CD14-positive monocyte (primary cell): ENCODE results near the gene C22orf15. TPM values are rescaled to one million over a fixed set of nuclear protein-coding genes. Genes with fewer than 3 reads are reported as not detected.

Experiments
- DNase-seq, 3 donors: peaks; one replicate each; pipeline ENCODE4 v3.0.0-alpha.2; 2011 to 2022
- H2AFZ ChIP-seq: 2 replicates; pipeline ENCODE4 v1.6.0; 2012; ENCODE audit warnings: mild to moderate bottlenecking, low read depth, low read length, inconsistent platforms; ENCODE audit not compliant: insufficient read depth, poor library complexity, severe bottlenecking
- H3K27ac ChIP-seq, 2 donors: 1 replicate in 1 of 2; 2 replicates in 1 of 2; pipeline ENCODE4 v1.5.1; 2012 to 2013; ENCODE audit warnings: low read length in 2 of 2, control low read depth in 1 of 2, inconsistent platforms in 1 of 2, low read depth in 1 of 2, mild to moderate bottlenecking in 1 of 2
- H3K27me3 ChIP-seq, 2 donors: one replicate each; pipeline versions ENCODE4 v1.6.0 to v1.6.1; 2011 to 2013; ENCODE audit warnings: low read length in 2 of 2; ENCODE audit not compliant: control insufficient read depth in 2 of 2, insufficient read depth in 2 of 2
- H3K36me3 ChIP-seq, 2 donors: replicated peaks in 1 of 2; 1 replicate in 1 of 2; 2 replicates in 1 of 2; pipeline versions ENCODE4 v1.5.1 to v1.6.1; 2012 to 2013; ENCODE audit warnings: low read length in 2 of 2, control low read depth in 1 of 2, inconsistent platforms in 1 of 2, mild to moderate bottlenecking in 1 of 2; ENCODE audit not compliant: insufficient read depth in 2 of 2, control insufficient read depth in 1 of 2
- H3K4me1 ChIP-seq, 2 donors: 1 replicate in 1 of 2; 2 replicates in 1 of 2; pipeline versions ENCODE4 v1.5.1 to v1.6.1; 2012 to 2013; ENCODE audit warnings: low read length in 2 of 2, control low read depth in 1 of 2, inconsistent platforms in 1 of 2, mild to moderate bottlenecking in 1 of 2, moderate library complexity in 1 of 2; ENCODE audit not compliant: insufficient read depth in 2 of 2, control insufficient read depth in 1 of 2
- H3K4me2 ChIP-seq: replicated peaks from 2 replicates; pipeline ENCODE3; 2012; ENCODE audit warnings: low read length, moderate library complexity, mild to moderate bottlenecking; ENCODE audit not compliant: poor library complexity, severe bottlenecking; ENCODE audit errors: extremely low read depth
- H3K4me3 ChIP-seq, 3 experiments: fragments of 200-600 bp in 1 of 3; sonication (generic) in 1 of 3; replicated peaks in 1 of 3; 1 replicate in 2 of 3; 2 replicates in 1 of 3; pipeline ENCODE4 v1.5.1; 2011 to 2013; ENCODE audit warnings: low read length in 3 of 3, mild to moderate bottlenecking in 3 of 3, control low read depth in 2 of 3, low read depth in 2 of 3, inconsistent platforms in 1 of 3, moderate library complexity in 1 of 3
- H3K79me2 ChIP-seq: 2 replicates; pipeline ENCODE4 v1.6.0; 2012; ENCODE audit warnings: mild to moderate bottlenecking, control low read depth, inconsistent platforms, low read length, moderate library complexity; ENCODE audit not compliant: insufficient read depth
- H3K9ac ChIP-seq: 2 replicates; pipeline ENCODE4 v1.6.0; 2017; ENCODE audit warnings: low read length, mild to moderate bottlenecking; ENCODE audit not compliant: insufficient read depth, poor library complexity, severe bottlenecking
- H3K9me3 ChIP-seq, 2 donors: replicated peaks in 1 of 2; 1 replicate in 1 of 2; 2 replicates in 1 of 2; pipeline versions ENCODE4 v1.5.1 to v1.6.1; 2012 to 2013; ENCODE audit warnings: low read length in 2 of 2, control low read depth in 1 of 2; ENCODE audit not compliant: control insufficient read depth in 1 of 2, insufficient read depth in 1 of 2
- H4K20me1 ChIP-seq: 2 replicates; pipeline ENCODE4 v1.6.0; 2012; ENCODE audit warnings: mild to moderate bottlenecking, low read length, control low read depth, moderate library complexity; ENCODE audit not compliant: insufficient read depth
- H3K27ac Mint-ChIP-seq, 7 donors: one replicate each; pipeline ENCODE4 v1.8.0; 2020; ENCODE audit warnings: mild to moderate bottlenecking in 7 of 7, mixed read lengths in 7 of 7, moderate library complexity in 6 of 7, inconsistent platforms in 2 of 7
- H3K27me3 Mint-ChIP-seq, 3 donors: one replicate each; pipeline ENCODE4 v1.8.0; 2021 to 2022; ENCODE audit warnings: low read depth in 3 of 3, mild to moderate bottlenecking in 3 of 3, mixed read lengths in 3 of 3, moderate library complexity in 3 of 3, inconsistent platforms in 1 of 3
- H3K36me3 Mint-ChIP-seq, 2 donors: one replicate each; pipeline ENCODE4 v1.8.0; 2020; ENCODE audit warnings: mixed read lengths in 2 of 2, inconsistent platforms in 1 of 2, mild to moderate bottlenecking in 1 of 2
- H3K4me1 Mint-ChIP-seq: one replicate; pipeline ENCODE4 v1.8.0; 2020; ENCODE audit warnings: mild to moderate bottlenecking, mixed read lengths
- H3K4me3 Mint-ChIP-seq, 2 donors: one replicate each; pipeline ENCODE4 v1.8.0; 2020; ENCODE audit warnings: mild to moderate bottlenecking in 2 of 2, mixed read lengths in 2 of 2, moderate library complexity in 1 of 2
- H3K9me3 Mint-ChIP-seq, 7 donors: one replicate each; pipeline ENCODE4 v1.8.0; 2020 to 2022; ENCODE audit warnings: mixed read lengths in 7 of 7, mild to moderate bottlenecking in 6 of 7, moderate library complexity in 6 of 7, inconsistent platforms in 2 of 7
- WGBS: methylation state at CpG from one replicate; pipeline ENCODE4 v1.1.5; 2013; ENCODE audit warnings: missing lambda C conversion rate; ENCODE audit not compliant: insufficient coverage; 5-methylcytosine and 5-hydroxymethylcytosine counted together
- intact Hi-C, 2 donors: fragments of 100-400 bp; cut with micrococcal nuclease; formaldehyde crosslinking; loops; one replicate each; pipeline versions ENCODE4 v1.15.0 to v1.15.1; 2023
- polyA plus RNA-seq, 3 donors: library from polyadenylated mRNA; depleted of rRNA in 1 of 3; unstranded in 2 of 3; stranded (reverse) in 1 of 3; fragments of 300-500 nt in 2 of 3; fragments of >200 nt in 1 of 3; fragmentation: Illumina TruSeq in 2 of 3; gene quantifications; 1 replicate in 2 of 3; 2 replicates in 1 of 3; pipeline ENCODE4 v1.2.3, GENCODE V29; 2012 to 2021
- TF ChIP-seq, protein P1 (sequence below): fragments of 200-600 bp; IDR thresholded peaks from one replicate; pipeline ENCODE4 v1.8.0; 2022; ENCODE audit warnings: antibody characterized with exemption, mild to moderate bottlenecking

Gene C22orf15
- polyA plus RNA-seq, 3 donors = 0.29 TPM; not detected in 2

DNA sequence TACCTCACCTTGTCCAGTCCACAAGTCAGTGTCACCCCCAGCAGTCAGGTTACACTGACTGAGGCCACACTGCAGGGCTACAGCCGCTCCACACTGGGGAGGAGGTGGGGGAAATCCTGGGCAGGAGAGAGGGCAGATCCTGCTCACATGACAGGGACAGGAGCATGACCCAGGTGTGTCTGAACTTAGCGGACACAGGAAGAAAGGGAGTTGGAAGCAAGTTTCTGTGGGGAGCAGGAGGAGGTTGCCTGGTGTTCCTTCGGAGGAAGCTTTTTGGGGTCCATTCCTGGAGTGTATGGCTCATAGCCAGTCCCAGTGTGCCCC is 15.7 kb downstream of the C22orf15 start:
- 94% methylated on average over 3 of the region's 3 CpGs for WGBS
- no peaks in the 10 kb centered on the region for H3K4me1 Mint-ChIP-seq
- Histone ChIP-seq H3K4me1 (no peaks in the 10 kb centered on the region), H3K9ac (no peak overlapping the region), H4K20me1 (no peaks in the 10 kb centered on the region), H3K4me2 (no peak overlapping the region), H2AFZ (no peak overlapping the region), H3K79me2 (no peaks in the 10 kb centered on the region), H3K4me3 (no peak overlapping the region), H3K27ac (no peak overlapping the region), H3K36me3 (no peaks in the 10 kb centered on the region), H3K27me3 (peaks cover 0 to 7% of the 10 kb centered on the region in 2 donors), H3K9me3 (no peaks in the 10 kb centered on the region)
- H3K9me3 Mint-ChIP-seq = peaks cover 0 to 1% (median 0%) of the 10 kb centered on the region in 7 donors
- H3K27ac Mint-ChIP-seq = no peak overlapping the region
- no peak for DNase-seq
- H3K27me3 Mint-ChIP-seq = peaks cover 13 to 14% (median 14%) of the 10 kb centered on the region in 3 donors
- intact Hi-C loops = no loop called here
- TF ChIP-seq, protein P1, sequence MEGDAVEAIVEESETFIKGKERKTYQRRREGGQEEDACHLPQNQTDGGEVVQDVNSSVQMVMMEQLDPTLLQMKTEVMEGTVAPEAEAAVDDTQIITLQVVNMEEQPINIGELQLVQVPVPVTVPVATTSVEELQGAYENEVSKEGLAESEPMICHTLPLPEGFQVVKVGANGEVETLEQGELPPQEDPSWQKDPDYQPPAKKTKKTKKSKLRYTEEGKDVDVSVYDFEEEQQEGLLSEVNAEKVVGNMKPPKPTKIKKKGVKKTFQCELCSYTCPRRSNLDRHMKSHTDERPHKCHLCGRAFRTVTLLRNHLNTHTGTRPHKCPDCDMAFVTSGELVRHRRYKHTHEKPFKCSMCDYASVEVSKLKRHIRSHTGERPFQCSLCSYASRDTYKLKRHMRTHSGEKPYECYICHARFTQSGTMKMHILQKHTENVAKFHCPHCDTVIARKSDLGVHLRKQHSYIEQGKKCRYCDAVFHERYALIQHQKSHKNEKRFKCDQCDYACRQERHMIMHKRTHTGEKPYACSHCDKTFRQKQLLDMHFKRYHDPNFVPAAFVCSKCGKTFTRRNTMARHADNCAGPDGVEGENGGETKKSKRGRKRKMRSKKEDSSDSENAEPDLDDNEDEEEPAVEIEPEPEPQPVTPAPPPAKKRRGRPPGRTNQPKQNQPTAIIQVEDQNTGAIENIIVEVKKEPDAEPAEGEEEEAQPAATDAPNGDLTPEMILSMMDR = no peak
- H3K4me3 Mint-ChIP-seq = no peak overlapping the region
- H3K36me3 Mint-ChIP-seq = no peaks in the 10 kb centered on the region

DNA sequence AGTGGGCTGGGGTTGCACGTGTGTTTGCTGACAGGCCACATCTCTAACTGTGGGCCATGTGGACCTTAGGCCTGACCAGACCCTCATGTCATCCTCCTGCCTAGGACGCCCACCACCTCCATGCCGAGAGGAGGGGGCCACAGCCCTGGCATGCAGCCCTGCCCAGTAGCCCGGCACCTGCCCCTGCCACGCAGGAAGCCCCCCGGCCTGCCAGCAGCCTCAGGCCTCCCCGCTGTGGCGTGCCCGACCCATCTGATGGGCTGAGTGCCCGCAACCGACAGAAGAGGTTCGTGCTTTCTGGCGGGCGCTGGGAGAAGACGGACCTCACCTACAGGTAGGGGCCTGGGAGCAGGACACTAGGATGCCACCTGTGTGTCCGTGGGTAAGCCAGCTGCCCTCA is 16.3 kb downstream of the C22orf15 start:
- no peak overlapping the region for H2AFZ ChIP-seq
- no peaks in the 10 kb centered on the region for H3K79me2 ChIP-seq
- H3K27ac Mint-ChIP-seq = no peak overlapping the region
- no peaks in the 10 kb centered on the region for H3K36me3 Mint-ChIP-seq
- H4K20me1 ChIP-seq = no peaks in the 10 kb centered on the region
- H3K4me1 Mint-ChIP-seq = no peaks in the 10 kb centered on the region
- H3K4me2 ChIP-seq = no peak overlapping the region
- H3K9me3 ChIP-seq = no peaks in the 10 kb centered on the region
- WGBS = 97% methylated on average over 16 of the region's 16 CpGs
- intact Hi-C loops = no loop called here
- H3K4me1 ChIP-seq = no peaks in the 10 kb centered on the region
- H3K27ac ChIP-seq = no peak overlapping the region
- no peaks in the 10 kb centered on the region for H3K36me3 ChIP-seq
- no peak for DNase-seq
- TF ChIP-seq, protein P1 = no peak
- H3K4me3 Mint-ChIP-seq = no peak overlapping the region
- peaks cover 9 to 11% (median 10%) of the 10 kb centered on the region in 3 donors for H3K27me3 Mint-ChIP-seq
- H3K27me3 ChIP-seq = peaks cover 0 to 2% of the 10 kb centered on the region in 2 donors
- H3K9me3 Mint-ChIP-seq = no peaks in the 10 kb centered on the region
- no peak overlapping the region for H3K4me3 ChIP-seq
- no peak overlapping the region for H3K9ac ChIP-seq
